ENCODE data around the gene CACNA1A.
"Not testable (repeated sequence)": the region's sequence is repeated elsewhere in the genome, so short reads cannot be mapped to it uniquely, and the experiment has no call there.

DNA sequence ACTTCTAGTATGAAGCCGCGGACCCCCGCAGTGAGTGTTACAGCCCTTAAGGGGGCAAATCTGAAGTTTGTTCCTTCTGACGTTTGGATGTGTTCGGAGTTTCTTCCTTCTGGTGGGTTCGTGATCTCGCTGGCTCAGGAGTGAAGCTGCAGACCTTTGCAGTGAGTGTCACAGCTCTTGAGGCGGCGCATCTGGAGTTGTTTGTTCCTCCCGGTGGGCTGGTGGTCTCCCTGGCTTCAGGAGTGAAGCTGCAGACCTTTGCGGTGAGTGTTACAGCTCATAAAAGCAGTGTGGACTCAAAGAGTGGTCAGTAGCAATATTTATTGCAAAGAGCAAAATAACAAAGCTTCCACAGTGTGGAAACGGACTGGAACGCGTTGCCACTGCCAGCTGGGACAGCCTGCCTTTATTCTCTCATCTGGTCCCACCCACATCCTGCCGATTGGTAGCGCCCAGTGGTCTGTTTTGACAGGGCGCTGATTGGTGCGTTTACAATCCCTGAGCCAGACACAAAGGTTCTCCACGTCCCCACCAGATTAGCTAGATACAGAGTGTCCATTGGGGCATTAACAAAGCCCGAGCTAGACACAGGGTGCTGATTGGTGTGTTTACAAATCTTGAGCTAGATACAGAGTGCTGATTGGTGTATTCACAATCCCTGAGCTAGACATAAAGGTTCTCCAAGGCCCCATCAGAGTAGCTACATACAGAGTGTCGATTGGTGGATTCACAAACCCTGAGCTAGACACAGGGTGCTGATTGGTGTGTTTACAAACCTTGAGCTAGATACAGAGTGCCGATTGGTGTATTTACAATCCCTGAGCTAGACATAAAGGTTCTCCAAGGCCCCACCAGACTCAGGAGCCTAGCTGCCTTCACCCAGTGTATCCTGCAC lies 320.3 kb downstream of the CACNA1A start:
- TF ChIP-seq CTCF, POLR2AphosphoS5 (IDR thresholded peaks at IDR 0.05): not testable (repeated sequence)
